WTC11 (cell line): ENCODE results near the gene GAD2. TPM values are rescaled to one million over a fixed set of nuclear protein-coding genes. Genes with fewer than 3 reads are reported as not detected.

ENCODE experiments used
- ATAC-seq: fragments of 200-7000 bp; cut with Tn5 transposase; 2 replicates; pipeline ENCODE4 v1.10.0; 2021; ENCODE audit warnings: mild to moderate bottlenecking, moderate library complexity
- CTCF ChIA-PET: fragments of 300-600 bp; sonication (Branson Sonifier 250); formaldehyde crosslinking; loops from one replicate; lab custom pipeline; 2021; ENCODE audit warnings: antibody characterized with exemption; lab: Charles Lee
- POLR2A ChIA-PET: fragments of 350-600 bp; sonication (Branson Sonifier 250); formaldehyde crosslinking; loops from one replicate; lab custom pipeline; 2021; ENCODE audit warnings: antibody characterized with exemption; lab: Charles Lee
- DNase-seq: peaks from one replicate; pipeline ENCODE4 v3.0.0; 2021; ENCODE audit warnings: low spot score
- H3K27ac Mint-ChIP-seq: 2 replicates; pipeline ENCODE4 v1.8.0; 2021; ENCODE audit warnings: mixed read lengths
- H3K27me3 Mint-ChIP-seq: 2 replicates; pipeline ENCODE4 v1.8.0; 2021; ENCODE audit warnings: low read depth, mild to moderate bottlenecking, moderate library complexity, mixed read lengths
- H3K36me3 Mint-ChIP-seq: 2 replicates; pipeline ENCODE4 v1.8.0; 2021; ENCODE audit warnings: mixed read lengths
- H3K4me1 Mint-ChIP-seq: 2 replicates; pipeline ENCODE4 v1.8.0; 2022; ENCODE audit warnings: mixed read lengths
- H3K4me3 Mint-ChIP-seq: 2 replicates; pipeline ENCODE4 v1.8.0; 2021; ENCODE audit warnings: mild to moderate bottlenecking, moderate library complexity, mixed read lengths
- H3K9me3 Mint-ChIP-seq: 2 replicates; pipeline ENCODE4 v1.8.0; 2021; ENCODE audit warnings: mixed read lengths
- ATF1 ChIP-seq: sonication (generic); formaldehyde crosslinking; IDR thresholded peaks from 2 replicates; pipeline ENCODE4 v1.8.1; 2023; ENCODE audit warnings: mild to moderate bottlenecking, moderate library complexity, missing genetic modification reagents
- CREM ChIP-seq: sonication (generic); formaldehyde crosslinking; IDR thresholded peaks from 2 replicates; pipeline ENCODE4 v1.8.1; 2022; ENCODE audit warnings: mild to moderate bottlenecking, missing genetic modification reagents, moderate library complexity
- E2F5 ChIP-seq: sonication (generic); formaldehyde crosslinking; IDR thresholded peaks from 2 replicates; pipeline ENCODE4 v1.8.1; 2022; ENCODE audit warnings: mild to moderate bottlenecking, moderate library complexity, missing genetic modification reagents
- ERG ChIP-seq: fragments of 250-450 bp; sonication (Bioruptor Pico); IDR thresholded peaks from 2 replicates; pipeline ENCODE4 v1.8.0; 2021; ENCODE audit warnings: mild to moderate bottlenecking
- ETV6 ChIP-seq: sonication (generic); formaldehyde crosslinking; IDR thresholded peaks from 2 replicates; pipeline ENCODE4 v1.8.1; 2022; ENCODE audit warnings: mild to moderate bottlenecking, missing genetic modification reagents
- FOXJ3 ChIP-seq: sonication (generic); formaldehyde crosslinking; IDR thresholded peaks from 2 replicates; pipeline ENCODE4 v1.9.0; 2021; ENCODE audit warnings: missing genetic modification reagents, mild to moderate bottlenecking, borderline replicate concordance
- IRF1 ChIP-seq: sonication (generic); formaldehyde crosslinking; IDR thresholded peaks from 2 replicates; pipeline ENCODE4 v1.8.0; 2023; ENCODE audit warnings: missing genetic modification reagents
- KAT7 ChIP-seq: sonication (generic); formaldehyde crosslinking; IDR thresholded peaks from 2 replicates; pipeline ENCODE4 v1.8.1; 2023; ENCODE audit warnings: missing genetic modification reagents, mild to moderate bottlenecking, borderline replicate concordance
- MAX ChIP-seq: sonication (generic); formaldehyde crosslinking; IDR thresholded peaks from 2 replicates; pipeline ENCODE4 v1.8.0; 2022; ENCODE audit warnings: mild to moderate bottlenecking, missing genetic modification reagents
- MXD4 ChIP-seq: fragments of 250-450 bp; sonication (Bioruptor Pico); IDR thresholded peaks from 2 replicates; pipeline ENCODE4 v1.8.0; 2021; ENCODE audit warnings: mild to moderate bottlenecking, moderate library complexity, borderline replicate concordance
- NR1H2 ChIP-seq: sonication (generic); formaldehyde crosslinking; IDR thresholded peaks from 2 replicates; pipeline ENCODE4 v1.9.0; 2021; ENCODE audit warnings: mild to moderate bottlenecking, moderate library complexity, missing genetic modification reagents
- NR2C2 ChIP-seq: sonication (generic); formaldehyde crosslinking; IDR thresholded peaks from 2 replicates; pipeline ENCODE4 v1.8.0; 2022; ENCODE audit warnings: mild to moderate bottlenecking, missing genetic modification reagents
- SMAD4 ChIP-seq: sonication (generic); formaldehyde crosslinking; IDR thresholded peaks from 2 replicates; pipeline ENCODE4 v1.8.0; 2022; ENCODE audit warnings: mild to moderate bottlenecking, missing genetic modification reagents
- STAT6 ChIP-seq: sonication (generic); formaldehyde crosslinking; conservative IDR thresholded peaks from 2 replicates; pipeline ENCODE4 v1.8.1; 2023; ENCODE audit warnings: mild to moderate bottlenecking, low read depth, missing genetic modification reagents, moderate library complexity
- TEAD1 ChIP-seq: sonication (generic); formaldehyde crosslinking; IDR thresholded peaks from 2 replicates; pipeline ENCODE4 v1.8.0; 2022; ENCODE audit warnings: mild to moderate bottlenecking, missing genetic modification reagents
- TP53 ChIP-seq: sonication (generic); formaldehyde crosslinking; IDR thresholded peaks from 2 replicates; pipeline ENCODE4 v1.8.1; 2023; ENCODE audit warnings: mild to moderate bottlenecking, missing genetic modification reagents
- ZBTB21 ChIP-seq: sonication (generic); formaldehyde crosslinking; IDR thresholded peaks from 2 replicates; pipeline ENCODE4 v1.8.1; 2023; ENCODE audit warnings: mild to moderate bottlenecking, missing genetic modification reagents, borderline replicate concordance
- ZNF219 ChIP-seq: sonication (generic); formaldehyde crosslinking; IDR thresholded peaks from 2 replicates; pipeline ENCODE4 v1.8.0; 2023; ENCODE audit warnings: missing genetic modification reagents, mild to moderate bottlenecking, borderline replicate concordance
- ZNF416 ChIP-seq: fragments of 250-450 bp; sonication (Bioruptor Pico); IDR thresholded peaks from 2 replicates; pipeline ENCODE4 v1.9.0; 2021; ENCODE audit warnings: mild to moderate bottlenecking, inconsistent platforms
- total RNA-seq: library from RNA; stranded (reverse); gene quantifications from 3 replicates; pipeline ENCODE4 v1.2.3, GENCODE V29; 2021
- TF ChIP-seq, protein P1 (sequence below): fragments of 250-450 bp; sonication (Bioruptor Pico); IDR thresholded peaks from 2 replicates; pipeline ENCODE4 v1.9.0; 2021; ENCODE audit warnings: mild to moderate bottlenecking, borderline replicate concordance
- TF ChIP-seq, protein P2 (sequence below): sonication (generic); formaldehyde crosslinking; conservative IDR thresholded peaks from 2 replicates; pipeline ENCODE4 v1.8.1; 2022; ENCODE audit warnings: mild to moderate bottlenecking, missing genetic modification reagents

GAD2 gene
- total RNA-seq, 1 experiment from 2014 or later, result 1.7 TPM

- TF ChIP-seq, protein P1, sequence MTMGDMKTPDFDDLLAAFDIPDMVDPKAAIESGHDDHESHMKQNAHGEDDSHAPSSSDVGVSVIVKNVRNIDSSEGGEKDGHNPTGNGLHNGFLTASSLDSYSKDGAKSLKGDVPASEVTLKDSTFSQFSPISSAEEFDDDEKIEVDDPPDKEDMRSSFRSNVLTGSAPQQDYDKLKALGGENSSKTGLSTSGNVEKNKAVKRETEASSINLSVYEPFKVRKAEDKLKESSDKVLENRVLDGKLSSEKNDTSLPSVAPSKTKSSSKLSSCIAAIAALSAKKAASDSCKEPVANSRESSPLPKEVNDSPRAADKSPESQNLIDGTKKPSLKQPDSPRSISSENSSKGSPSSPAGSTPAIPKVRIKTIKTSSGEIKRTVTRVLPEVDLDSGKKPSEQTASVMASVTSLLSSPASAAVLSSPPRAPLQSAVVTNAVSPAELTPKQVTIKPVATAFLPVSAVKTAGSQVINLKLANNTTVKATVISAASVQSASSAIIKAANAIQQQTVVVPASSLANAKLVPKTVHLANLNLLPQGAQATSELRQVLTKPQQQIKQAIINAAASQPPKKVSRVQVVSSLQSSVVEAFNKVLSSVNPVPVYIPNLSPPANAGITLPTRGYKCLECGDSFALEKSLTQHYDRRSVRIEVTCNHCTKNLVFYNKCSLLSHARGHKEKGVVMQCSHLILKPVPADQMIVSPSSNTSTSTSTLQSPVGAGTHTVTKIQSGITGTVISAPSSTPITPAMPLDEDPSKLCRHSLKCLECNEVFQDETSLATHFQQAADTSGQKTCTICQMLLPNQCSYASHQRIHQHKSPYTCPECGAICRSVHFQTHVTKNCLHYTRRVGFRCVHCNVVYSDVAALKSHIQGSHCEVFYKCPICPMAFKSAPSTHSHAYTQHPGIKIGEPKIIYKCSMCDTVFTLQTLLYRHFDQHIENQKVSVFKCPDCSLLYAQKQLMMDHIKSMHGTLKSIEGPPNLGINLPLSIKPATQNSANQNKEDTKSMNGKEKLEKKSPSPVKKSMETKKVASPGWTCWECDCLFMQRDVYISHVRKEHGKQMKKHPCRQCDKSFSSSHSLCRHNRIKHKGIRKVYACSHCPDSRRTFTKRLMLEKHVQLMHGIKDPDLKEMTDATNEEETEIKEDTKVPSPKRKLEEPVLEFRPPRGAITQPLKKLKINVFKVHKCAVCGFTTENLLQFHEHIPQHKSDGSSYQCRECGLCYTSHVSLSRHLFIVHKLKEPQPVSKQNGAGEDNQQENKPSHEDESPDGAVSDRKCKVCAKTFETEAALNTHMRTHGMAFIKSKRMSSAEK (CRISPR knock-in tag), result no peak
- TF ChIP-seq TEAD1 (CRISPR knock-in tag) (peak; percentile 94), ATF1 (CRISPR knock-in tag) (peak; percentile 45; the same call in 1 of the 2 replicates), KAT7 (CRISPR knock-in tag) (peak; percentile 93), ZNF219 (CRISPR knock-in tag) (peak; percentile 77; the same call in 1 of the 2 replicates), FOXJ3 (no peak)
- TF ChIP-seq, protein P2, sequence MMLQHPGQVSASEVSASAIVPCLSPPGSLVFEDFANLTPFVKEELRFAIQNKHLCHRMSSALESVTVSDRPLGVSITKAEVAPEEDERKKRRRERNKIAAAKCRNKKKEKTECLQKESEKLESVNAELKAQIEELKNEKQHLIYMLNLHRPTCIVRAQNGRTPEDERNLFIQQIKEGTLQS (CRISPR knock-in tag), result 0 out of 2 replicates have a peak, but pooled peaks have one; percentile 29
Measured at GRCh38 chr10:26215935-26216584, 514 bp upstream of the GAD2 start (continued).

GRCh38 chr10:26217396-26218086 lies 967 bp downstream of the GAD2 start:
- no peak overlapping the region for H3K27ac Mint-ChIP-seq
- DNase-seq (peak; percentile 64), ATAC-seq (0 out of 2 replicates have a peak, but pooled peaks have one; percentile 0)
- ChIA-PET CTCF (interaction anchor here (1.0 kb wide), 1 partner anchor 342 kb away, joined by 3 read pairs; no protein-coding TSS in a partner anchor), POLR2A (no interaction called here)
- no peak for TF ChIP-seq ERG (CRISPR knock-in tag)
- 0 out of 2 replicates have a peak, but pooled peaks have one; percentile 18 for TF ChIP-seq ETV6 (CRISPR knock-in tag)
- 0 out of 2 replicates have a peak, but pooled peaks have one; percentile 31 for TF ChIP-seq CREM
- peaks cover 67% of the 10 kb centered on the region for H3K4me1 Mint-ChIP-seq
- peaks cover 74% of the 10 kb centered on the region for H3K27me3 Mint-ChIP-seq
- no peaks in the 10 kb centered on the region for H3K36me3 Mint-ChIP-seq
- H3K4me3 Mint-ChIP-seq, result peak overlapping the region; percentile 76
- H3K9me3 Mint-ChIP-seq, result no peaks in the 10 kb centered on the region

- Mint-ChIP-seq H3K27ac (no peak overlapping the region), H3K27me3 (peaks cover 73% of the 10 kb centered on the region), H3K9me3 (no peaks in the 10 kb centered on the region), H3K36me3 (no peaks in the 10 kb centered on the region), H3K4me1 (peaks cover 46% of the 10 kb centered on the region), H3K4me3 (no peak overlapping the region)
- POLR2A ChIA-PET, result no interaction called here
- DNase-seq (no peak), ATAC-seq (no peak)
- CTCF ChIA-PET, result no interaction called here
- TF ChIP-seq ZNF219 (CRISPR knock-in tag), result no peak
- TF ChIP-seq E2F5 (CRISPR knock-in tag), result no peak
- no peak for TF ChIP-seq IRF1
- TF ChIP-seq SMAD4, result no peak
- TF ChIP-seq ZBTB21 (CRISPR knock-in tag), result no peak
- TF ChIP-seq NR1H2 (CRISPR knock-in tag), result no peak
- no peak for TF ChIP-seq NR2C2 (CRISPR knock-in tag)
- no peak for TF ChIP-seq STAT6 (CRISPR knock-in tag)
- TF ChIP-seq, protein P2 (CRISPR knock-in tag), result no peak
- TF ChIP-seq MXD4 (CRISPR knock-in tag), result no peak
- TF ChIP-seq ZNF416 (CRISPR knock-in tag), result no peak
- no peak for TF ChIP-seq MAX (CRISPR knock-in tag)
- TF ChIP-seq TP53, result no peak
Measured at GRCh38 chr10:26219676-26220075, 3.1 kb downstream of the GAD2 start.
